H9 (cell line): Measurements from ENCODE around the gene CTRB2. TPM values are rescaled to one million over a fixed set of nuclear protein-coding genes. Genes with fewer than 3 reads are reported as not detected.

Source experiments
- DNase-seq: peaks from one replicate; pipeline ENCODE4 v3.0.0-alpha.2; 2017
- H2AFZ ChIP-seq: one replicate; pipeline ENCODE4 v1.6.1; 2013; ENCODE audit warnings: mild to moderate bottlenecking, low read length, control low read depth, moderate library complexity
- H2AK5ac ChIP-seq: 2 replicates; pipeline ENCODE4 v1.6.1; 2013; ENCODE audit warnings: low read length, control low read depth, mixed read lengths; ENCODE audit not compliant: insufficient read length
- H2BK120ac ChIP-seq: one replicate; pipeline ENCODE4 v1.6.1; 2013; ENCODE audit warnings: low read depth, mild to moderate bottlenecking, low read length, control low read depth, inconsistent platforms; ENCODE audit not compliant: poor library complexity, severe bottlenecking
- H2BK12ac ChIP-seq: 2 replicates; pipeline ENCODE4 v1.6.1; 2013; ENCODE audit warnings: low read length, control low read depth, mixed read lengths, low read depth; ENCODE audit not compliant: insufficient read length
- H2BK15ac ChIP-seq: 2 replicates; pipeline ENCODE4 v1.6.1; 2013; ENCODE audit warnings: low read depth, low read length, control low read depth
- H2BK20ac ChIP-seq: one replicate; pipeline ENCODE4 v1.6.1; 2013; ENCODE audit warnings: low read depth, mild to moderate bottlenecking, low read length, control low read depth, inconsistent platforms; ENCODE audit not compliant: poor library complexity, severe bottlenecking
- H2BK5ac ChIP-seq: 2 replicates; pipeline ENCODE4 v1.6.1; 2013; ENCODE audit warnings: low read length, control low read depth, mixed read lengths; ENCODE audit not compliant: insufficient read length
- H3K14ac ChIP-seq: 2 replicates; pipeline ENCODE4 v1.6.1; 2013; ENCODE audit warnings: low read length, control low read depth; ENCODE audit not compliant: insufficient read depth
- H3K18ac ChIP-seq: 2 replicates; pipeline ENCODE4 v1.6.1; 2013; ENCODE audit warnings: low read depth, mild to moderate bottlenecking, mixed read lengths, low read length, control low read depth; ENCODE audit not compliant: insufficient read length
- H3K23ac ChIP-seq: 2 replicates; pipeline ENCODE4 v1.6.1; 2013; ENCODE audit warnings: low read length, control low read depth, mixed read lengths, low read depth; ENCODE audit not compliant: insufficient read length
- H3K23me2 ChIP-seq: 2 replicates; pipeline ENCODE4 v1.6.1; 2013; ENCODE audit warnings: low read depth, mild to moderate bottlenecking, mixed read lengths, low read length, control low read depth; ENCODE audit not compliant: insufficient read length, poor library complexity, severe bottlenecking
- H3K27ac ChIP-seq: 2 replicates; pipeline ENCODE4 v1.5.1; 2013; ENCODE audit warnings: low read length, control low read depth, mixed read lengths, low read depth; ENCODE audit not compliant: insufficient read length
- H3K27me3 ChIP-seq: 2 replicates; pipeline ENCODE4 v1.6.1; 2013; ENCODE audit warnings: low read length, control low read depth, inconsistent platforms; ENCODE audit not compliant: insufficient read depth
- H3K4ac ChIP-seq: 2 replicates; pipeline ENCODE4 v1.6.1; 2013; ENCODE audit warnings: low read depth, mild to moderate bottlenecking, control low read depth, inconsistent platforms, low read length, moderate library complexity
- H3K4me1 ChIP-seq: 2 replicates; pipeline ENCODE4 v1.6.1; 2013; ENCODE audit warnings: low read length, control low read depth, inconsistent platforms; ENCODE audit not compliant: insufficient read depth
- H3K4me2 ChIP-seq: 2 replicates; pipeline ENCODE4 v1.6.1; 2013; ENCODE audit warnings: low read length, control low read depth, mixed read lengths; ENCODE audit not compliant: insufficient read length, insufficient read depth
- H3K56ac ChIP-seq: 2 replicates; pipeline ENCODE4 v1.6.1; 2013; ENCODE audit warnings: low read depth, mild to moderate bottlenecking, mixed read lengths, low read length, control low read depth; ENCODE audit not compliant: insufficient read length
- H3K79me1 ChIP-seq: 2 replicates; pipeline ENCODE4 v1.6.1; 2013; ENCODE audit warnings: low read depth, mild to moderate bottlenecking, moderate library complexity, low read length, control low read depth, inconsistent platforms; ENCODE audit not compliant: insufficient read depth, poor library complexity, severe bottlenecking
- H3K79me2 ChIP-seq: 2 replicates; pipeline ENCODE4 v1.6.1; 2013; ENCODE audit warnings: low read length, control low read depth, inconsistent platforms; ENCODE audit not compliant: insufficient read depth
- H3K9ac ChIP-seq: 2 replicates; pipeline ENCODE4 v1.6.1; 2013; ENCODE audit warnings: low read length, control low read depth, mixed read lengths; ENCODE audit not compliant: insufficient read length; ENCODE audit errors: extremely low read depth
- H3K9me3 ChIP-seq: one replicate; pipeline ENCODE4 v1.6.1; 2013; ENCODE audit warnings: low read depth, low read length, inconsistent platforms; ENCODE audit not compliant: control insufficient read depth
- H3T11ph ChIP-seq: one replicate; pipeline ENCODE4 v1.6.1; 2013; ENCODE audit warnings: mild to moderate bottlenecking, low read length, control low read depth, inconsistent platforms
- H4K20me1 ChIP-seq: one replicate; pipeline ENCODE4 v1.6.1; 2013; ENCODE audit not compliant: control insufficient read depth, insufficient read length, insufficient read depth
- H4K5ac ChIP-seq: 2 replicates; pipeline ENCODE4 v1.6.1; 2013; ENCODE audit warnings: low read depth, mild to moderate bottlenecking, mixed read lengths, low read length, control low read depth; ENCODE audit not compliant: insufficient read length
- H4K8ac ChIP-seq: replicated peaks from 2 replicates; pipeline ENCODE4 v1.6.1; 2013; ENCODE audit warnings: low read length, control low read depth, mixed read lengths, low read depth; ENCODE audit not compliant: insufficient read length
- H4K91ac ChIP-seq: 2 replicates; pipeline ENCODE4 v1.6.1; 2013; ENCODE audit warnings: low read depth, mild to moderate bottlenecking, moderate library complexity, mixed read lengths, low read length, control low read depth; ENCODE audit not compliant: insufficient read length
- H3K27ac Mint-ChIP-seq, 3 experiments: 2 replicates in 2 of 3; 3 replicates in 1 of 3; pipeline ENCODE4 v1.8.0; 2020 to 2021; ENCODE audit warnings: mixed read lengths in 3 of 3, mild to moderate bottlenecking in 1 of 3, moderate library complexity in 1 of 3
- H3K27me3 Mint-ChIP-seq: 2 replicates; pipeline ENCODE4 v1.8.0; 2021; ENCODE audit warnings: low read depth, mild to moderate bottlenecking, moderate library complexity, mixed read lengths
- H3K36me3 Mint-ChIP-seq, 3 experiments: 2 replicates in 2 of 3; 3 replicates in 1 of 3; pipeline ENCODE4 v1.8.0; 2020 to 2021; ENCODE audit warnings: low read depth in 3 of 3, mixed read lengths in 3 of 3; ENCODE audit not compliant: insufficient read depth in 1 of 3
- H3K4me1 Mint-ChIP-seq, 2 experiments: 2 replicates each; pipeline ENCODE4 v1.8.0; 2020; ENCODE audit warnings: mixed read lengths in 2 of 2
- H3K4me3 Mint-ChIP-seq, 2 experiments: 2 replicates in 1 of 2; 3 replicates in 1 of 2; pipeline ENCODE4 v1.8.0; 2020 to 2021; ENCODE audit warnings: mild to moderate bottlenecking in 2 of 2, mixed read lengths in 2 of 2, moderate library complexity in 1 of 2
- H3K9me3 Mint-ChIP-seq, 2 experiments: 2 replicates in 1 of 2; 3 replicates in 1 of 2; pipeline ENCODE4 v1.8.0; 2020; ENCODE audit warnings: mild to moderate bottlenecking in 2 of 2, mixed read lengths in 2 of 2, moderate library complexity in 1 of 2
- WGBS: extraction: QIAGEN DNeasy Blood & Tissue Kit; methylation state at CpG from one replicate; pipeline ENCODE4 v1.1.7; 2013; ENCODE audit warnings: missing lambda C conversion rate, low lambda C conversion rate, mixed read lengths; ENCODE audit not compliant: insufficient read length; ENCODE audit errors: extremely low coverage; 5-methylcytosine and 5-hydroxymethylcytosine counted together
- total RNA-seq: library from RNA; stranded (reverse); gene quantifications from 2 replicates; pipeline ENCODE4 v1.2.1, GENCODE V29; 2021
- TF ChIP-seq, protein P1 (sequence below): fragments of 200-600 bp; sonication (generic); conservative IDR thresholded peaks from 3 replicates; pipeline ENCODE4 v1.8.0; 2021; ENCODE audit warnings: antibody characterized with exemption, mild to moderate bottlenecking

The CTRB2 gene
- total RNA-seq, 1 experiment from 2014 or later: not detected

DNA sequence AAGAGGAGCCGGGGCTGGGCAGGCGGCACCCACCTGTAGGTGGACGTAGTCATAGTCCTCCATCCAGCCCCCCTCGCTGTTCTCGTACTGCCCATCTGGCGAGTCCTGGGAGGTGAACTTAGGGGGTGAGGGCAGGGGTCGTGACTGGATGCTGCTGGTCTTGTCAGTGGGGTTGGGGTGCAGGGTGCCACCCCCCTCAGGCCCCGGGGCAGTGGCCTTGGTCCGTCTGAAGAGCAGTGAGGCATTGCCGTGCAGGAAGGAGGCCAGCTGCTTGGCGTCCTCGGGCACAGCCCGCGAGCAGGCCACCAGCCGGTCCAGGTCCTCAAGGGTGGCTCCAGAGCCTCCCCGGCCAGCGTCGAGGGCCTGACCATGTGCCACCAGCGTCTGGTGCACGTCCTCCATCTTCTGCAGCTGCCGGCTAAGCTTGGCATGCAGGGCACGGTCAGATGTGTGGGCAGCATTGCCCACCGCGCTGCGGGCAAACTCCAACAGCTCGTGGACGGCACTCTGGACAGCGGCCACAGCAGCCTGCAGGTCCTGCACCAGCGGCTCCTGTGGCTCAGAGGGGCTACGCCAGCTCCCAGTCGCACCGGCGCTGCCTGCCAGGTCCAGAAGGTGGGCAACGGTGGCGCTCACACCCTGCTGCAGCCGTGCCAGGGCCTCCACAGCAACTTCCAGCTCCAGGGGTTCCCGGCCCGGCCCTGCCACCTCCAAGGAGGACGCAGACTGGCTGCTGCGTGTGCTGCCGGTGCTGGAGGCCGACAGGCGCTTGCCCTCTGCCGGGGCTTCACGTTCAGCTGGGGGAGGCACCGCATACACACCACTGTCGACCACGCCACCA, 28.1 kb upstream of the CTRB2 start:
- H3K23me2 ChIP-seq: no peaks in the 10 kb centered on the region
- no peak overlapping the region for H3K4me3 Mint-ChIP-seq
- no peaks in the 10 kb centered on the region for H4K20me1 ChIP-seq
- no peaks in the 10 kb centered on the region for H3K27me3 Mint-ChIP-seq
- no peak overlapping the region for H3K4me2 ChIP-seq
- H3K9me3 ChIP-seq: no peaks in the 10 kb centered on the region
- no peak overlapping the region for H2BK15ac ChIP-seq
- H3K36me3 Mint-ChIP-seq: peaks cover 28 to 59% (median 51%) of the 10 kb centered on the region in 3 experiments; a peak in 6 of 7 replicates
- H3K9ac ChIP-seq: no peak overlapping the region
- peak; percentile 32 for DNase-seq
- H3T11ph ChIP-seq: no peak overlapping the region
- no peak overlapping the region for H2AK5ac ChIP-seq
- H2BK120ac ChIP-seq: no peak overlapping the region
- no peak overlapping the region for H3K56ac ChIP-seq
- peaks cover 4% of the 10 kb centered on the region; the same call in 1 of the 2 replicates for H3K79me2 ChIP-seq
- peak overlapping the region in 1 of 3 experiments; percentile 89; a peak in 1 of 7 replicates for H3K27ac Mint-ChIP-seq
- H2BK12ac ChIP-seq: no peak overlapping the region
- no peak overlapping the region for H3K4ac ChIP-seq
- H4K91ac ChIP-seq: no peak overlapping the region
- no peak overlapping the region for H3K27ac ChIP-seq
- H3K18ac ChIP-seq: no peak overlapping the region
- peaks cover 6 to 15% of the 10 kb centered on the region in 2 experiments for H3K4me1 Mint-ChIP-seq
- no peak overlapping the region for H4K8ac ChIP-seq
- H3K23ac ChIP-seq: no peak overlapping the region
- no peaks in the 10 kb centered on the region for H3K27me3 ChIP-seq
- H2BK20ac ChIP-seq: no peak overlapping the region
- TF ChIP-seq, protein P1, sequence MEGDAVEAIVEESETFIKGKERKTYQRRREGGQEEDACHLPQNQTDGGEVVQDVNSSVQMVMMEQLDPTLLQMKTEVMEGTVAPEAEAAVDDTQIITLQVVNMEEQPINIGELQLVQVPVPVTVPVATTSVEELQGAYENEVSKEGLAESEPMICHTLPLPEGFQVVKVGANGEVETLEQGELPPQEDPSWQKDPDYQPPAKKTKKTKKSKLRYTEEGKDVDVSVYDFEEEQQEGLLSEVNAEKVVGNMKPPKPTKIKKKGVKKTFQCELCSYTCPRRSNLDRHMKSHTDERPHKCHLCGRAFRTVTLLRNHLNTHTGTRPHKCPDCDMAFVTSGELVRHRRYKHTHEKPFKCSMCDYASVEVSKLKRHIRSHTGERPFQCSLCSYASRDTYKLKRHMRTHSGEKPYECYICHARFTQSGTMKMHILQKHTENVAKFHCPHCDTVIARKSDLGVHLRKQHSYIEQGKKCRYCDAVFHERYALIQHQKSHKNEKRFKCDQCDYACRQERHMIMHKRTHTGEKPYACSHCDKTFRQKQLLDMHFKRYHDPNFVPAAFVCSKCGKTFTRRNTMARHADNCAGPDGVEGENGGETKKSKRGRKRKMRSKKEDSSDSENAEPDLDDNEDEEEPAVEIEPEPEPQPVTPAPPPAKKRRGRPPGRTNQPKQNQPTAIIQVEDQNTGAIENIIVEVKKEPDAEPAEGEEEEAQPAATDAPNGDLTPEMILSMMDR: no peak
- H2AFZ ChIP-seq: no peak overlapping the region
- no peaks in the 10 kb centered on the region for H3K79me1 ChIP-seq
- H3K4me1 ChIP-seq: no peaks in the 10 kb centered on the region
- H3K14ac ChIP-seq: no peak overlapping the region; the same call in 1 of the 2 replicates
- WGBS: no CpG with 5 or more reads among the region's 48 CpGs
- no peak overlapping the region for H2BK5ac ChIP-seq
- no peaks in the 10 kb centered on the region; a peak in 1 of 5 replicates for H3K9me3 Mint-ChIP-seq
- H4K5ac ChIP-seq: no peak overlapping the region
